Measurements from ENCODE around the gene SHISA3. TPM values are rescaled to one million over a fixed set of nuclear protein-coding genes. Genes with fewer than 3 reads are reported as not detected.
A peak's percentile ranks its signal among the peaks of the same experiment; 100 is the strongest.

Gene SHISA3
- total RNA-seq (2.1 TPM), polyA plus RNA-seq (2.7 TPM)

DNA sequence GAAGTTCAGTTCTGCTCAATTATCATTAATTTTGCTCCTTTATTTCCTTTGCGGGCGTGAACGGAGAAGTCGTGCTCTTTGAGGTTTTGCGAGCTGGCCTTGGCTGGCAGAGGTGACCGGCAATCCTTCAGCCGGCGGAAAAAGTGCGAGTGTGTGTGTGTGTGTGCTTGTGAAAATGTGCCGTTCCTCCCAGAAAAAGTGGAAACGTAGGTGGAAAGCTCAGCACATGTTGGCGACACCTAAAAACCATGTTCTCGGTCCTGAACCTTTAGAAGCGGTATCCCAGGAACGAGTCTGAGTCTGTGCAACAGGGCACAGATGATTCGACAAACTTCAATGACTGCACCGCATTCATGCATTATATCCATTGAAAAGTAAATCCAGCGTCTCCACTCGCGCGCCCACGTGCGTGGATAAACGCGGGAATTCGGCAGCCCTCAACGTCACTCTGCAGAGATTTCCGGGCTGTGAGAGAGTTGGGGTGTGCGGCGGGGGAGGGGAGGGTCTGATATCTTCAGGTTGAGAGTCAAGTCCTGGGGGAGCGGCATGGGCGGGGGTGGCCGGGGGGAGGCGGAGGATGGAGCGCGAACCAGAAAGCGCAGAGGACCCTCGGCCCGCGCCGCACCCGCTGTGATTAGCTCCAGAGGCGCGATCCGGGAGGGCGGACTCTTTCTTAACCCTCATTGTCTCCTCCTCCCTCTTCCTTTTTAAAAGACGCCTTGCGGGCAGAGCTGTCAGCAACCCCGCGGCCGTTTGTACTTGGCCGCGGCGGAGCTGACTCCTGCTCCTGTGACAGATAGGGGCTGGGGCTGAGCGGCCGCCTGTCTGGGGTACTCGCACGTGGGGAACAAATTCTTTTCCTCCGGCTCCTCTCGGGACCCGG is at the start of gene SHISA3:
Gene SHISA3 (plus strand): TSS at position 737 of the 883 bp plus-strand sequence. CDS start 569 bp downstream, outside the sequence.
- 3% methylated on average over 61 of the region's 61 CpGs for WGBS
- Histone ChIP-seq H3K4me1 (ENCODE audit: insufficient read depth) (no peaks in the 10 kb centered on the region), H3K36me3 (ENCODE audit: insufficient read depth) (no peaks in the 10 kb centered on the region), H3K27ac (ENCODE audit: low read depth) (no peak within 1 kb of the TSS), H3K4me3 (ENCODE audit: low read depth, low read length) (peak within 1 kb of the TSS; percentile 25)
- no peak for DNase-seq (ENCODE audit: extremely low spot score)

DNA sequence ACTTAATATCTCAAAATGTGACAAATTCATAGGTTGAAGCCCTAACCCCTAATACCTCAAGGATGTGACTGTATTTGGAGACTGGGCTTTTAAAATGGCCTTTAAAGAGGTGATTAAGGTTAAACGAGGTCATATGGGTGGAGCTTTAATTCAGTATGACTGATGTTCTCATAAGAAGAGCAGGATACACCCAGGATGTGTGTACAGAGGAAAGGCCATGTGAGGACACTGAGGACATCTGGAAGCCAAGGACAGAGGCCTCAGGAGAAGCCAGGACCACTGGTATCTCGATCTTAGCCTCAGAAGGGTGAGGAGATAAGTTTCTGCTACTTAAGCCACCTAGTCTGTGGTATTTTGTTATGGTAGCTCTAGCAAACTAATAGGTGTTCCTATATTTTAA is 49.0 kb upstream of the SHISA3 start:
- 81% methylated on average over 2 of the region's 2 CpGs for WGBS
- Histone ChIP-seq H3K27ac (ENCODE audit: low read depth) (no peak overlapping the region), H3K4me3 (ENCODE audit: low read depth, low read length) (no peak overlapping the region), H3K4me1 (ENCODE audit: insufficient read depth) (no peaks in the 10 kb centered on the region), H3K36me3 (ENCODE audit: insufficient read depth) (no peaks in the 10 kb centered on the region)
- no peak for DNase-seq (ENCODE audit: extremely low spot score)

DNA sequence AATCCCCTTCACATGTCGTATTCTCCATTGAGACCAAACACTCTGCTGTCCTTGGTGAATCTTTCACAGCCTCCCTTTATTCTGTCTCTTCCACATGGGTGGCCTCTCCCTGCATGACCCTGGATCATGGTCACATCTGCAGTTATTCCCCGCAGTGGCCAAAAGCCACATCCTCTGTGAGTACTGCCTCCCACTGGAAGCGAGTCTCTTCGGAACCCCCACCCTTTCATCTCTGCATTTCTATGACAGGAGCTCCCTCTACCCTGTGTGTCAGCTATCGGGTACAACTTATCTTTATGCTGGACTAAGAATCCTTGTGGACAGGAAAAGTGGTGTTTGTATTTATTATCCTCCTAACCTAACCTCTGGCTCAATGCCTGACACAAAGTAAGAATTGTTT is 48.6 kb upstream of the SHISA3 start:
- no peaks in the 10 kb centered on the region for H3K36me3 ChIP-seq (ENCODE audit: insufficient read depth)
- H3K4me3 ChIP-seq (ENCODE audit: low read depth, low read length): no peak overlapping the region
- WGBS: 70% methylated on average over 5 of the region's 5 CpGs
- no peaks in the 10 kb centered on the region for H3K4me1 ChIP-seq (ENCODE audit: insufficient read depth)
- H3K27ac ChIP-seq (ENCODE audit: low read depth): no peak overlapping the region
- no peak for DNase-seq (ENCODE audit: extremely low spot score)

DNA sequence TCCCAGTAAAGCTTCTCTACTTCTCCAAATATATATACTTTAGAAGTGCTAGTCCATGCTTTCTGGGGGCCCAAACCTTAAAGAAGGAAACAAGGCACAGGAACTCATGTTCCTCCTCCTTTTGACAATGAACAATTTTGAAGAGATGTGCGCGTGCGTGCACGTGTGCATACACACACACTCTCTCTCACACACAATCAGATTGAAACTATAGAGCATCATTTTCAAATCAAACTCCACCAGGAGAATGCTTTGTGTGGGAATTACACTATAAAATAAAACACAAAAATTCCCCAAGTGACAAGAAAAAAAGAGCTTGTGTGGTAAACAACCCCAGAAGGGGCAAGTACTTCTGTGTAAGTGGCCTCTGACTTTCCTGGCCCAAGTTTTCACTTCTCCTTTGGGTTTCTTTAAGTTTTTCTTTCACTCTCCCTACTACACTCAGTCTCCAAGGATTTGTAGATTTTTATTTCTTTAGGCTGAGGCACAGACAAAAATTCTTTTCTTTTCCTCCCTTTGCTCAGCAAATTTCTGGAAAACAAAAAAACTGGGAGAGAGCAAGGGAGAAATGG is 46.6 kb upstream of the SHISA3 start:
- no peaks in the 10 kb centered on the region for H3K4me1 ChIP-seq (ENCODE audit: insufficient read depth)
- WGBS: 89% methylated on average over 4 of the region's 4 CpGs
- no peaks in the 10 kb centered on the region for H3K36me3 ChIP-seq (ENCODE audit: insufficient read depth)
- no peak for DNase-seq (ENCODE audit: extremely low spot score)
- H3K27ac ChIP-seq (ENCODE audit: low read depth): no peak overlapping the region
- H3K4me3 ChIP-seq (ENCODE audit: low read depth, low read length): no peak overlapping the region

DNA sequence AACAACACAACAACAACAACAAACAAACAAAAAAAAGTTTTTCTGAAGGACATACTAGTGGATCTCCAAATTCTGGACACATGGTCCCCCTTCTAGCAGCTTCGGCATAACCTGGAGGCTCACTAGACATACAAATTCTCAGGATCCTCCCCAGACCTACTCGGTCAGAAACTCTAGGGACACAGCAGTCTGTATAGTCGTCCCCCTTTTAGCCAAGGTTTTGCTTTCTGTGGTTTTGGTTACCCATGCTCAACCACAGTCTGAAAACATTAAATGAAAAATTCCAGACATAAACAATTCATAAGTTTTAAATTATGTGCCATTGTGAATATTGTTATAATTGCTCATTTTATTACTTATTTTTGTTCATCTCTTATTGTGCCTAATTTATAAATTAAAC is 45.2 kb upstream of the SHISA3 start:
- Histone ChIP-seq H3K27ac (ENCODE audit: low read depth) (no peak overlapping the region), H3K4me1 (ENCODE audit: insufficient read depth) (no peaks in the 10 kb centered on the region), H3K36me3 (ENCODE audit: insufficient read depth) (no peaks in the 10 kb centered on the region), H3K4me3 (ENCODE audit: low read depth, low read length) (no peak overlapping the region)
- WGBS: 90% methylated on average over 3 of the region's 3 CpGs
- DNase-seq (ENCODE audit: extremely low spot score): no peak

DNA sequence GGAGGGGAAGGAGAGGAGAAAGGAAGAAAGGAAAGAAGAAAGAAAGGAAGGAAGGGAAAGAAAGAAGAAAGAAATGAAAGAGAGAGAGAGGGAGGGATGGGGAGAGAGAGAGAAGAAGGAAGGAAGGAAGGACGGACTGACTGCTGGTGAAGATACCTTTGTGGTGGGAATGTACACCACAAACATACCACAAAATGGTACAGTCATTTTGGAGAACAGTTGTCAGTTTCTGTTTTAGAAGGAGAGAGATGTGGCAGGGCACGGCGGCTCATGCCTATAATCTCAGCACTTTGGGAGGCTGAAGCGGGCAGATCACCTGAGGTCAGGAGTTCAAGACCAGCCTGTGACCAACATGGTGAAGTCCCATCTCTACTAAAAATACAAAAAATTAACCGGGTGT is 40.0 kb upstream of the SHISA3 start:
- H3K4me1 ChIP-seq (ENCODE audit: insufficient read depth): no peaks in the 10 kb centered on the region
- no peaks in the 10 kb centered on the region for H3K36me3 ChIP-seq (ENCODE audit: insufficient read depth)
- H3K4me3 ChIP-seq (ENCODE audit: low read depth, low read length): no peak overlapping the region
- WGBS: 88% methylated on average over 5 of the region's 5 CpGs
- no peak for DNase-seq (ENCODE audit: extremely low spot score)
- H3K27ac ChIP-seq (ENCODE audit: low read depth): no peak overlapping the region

DNA sequence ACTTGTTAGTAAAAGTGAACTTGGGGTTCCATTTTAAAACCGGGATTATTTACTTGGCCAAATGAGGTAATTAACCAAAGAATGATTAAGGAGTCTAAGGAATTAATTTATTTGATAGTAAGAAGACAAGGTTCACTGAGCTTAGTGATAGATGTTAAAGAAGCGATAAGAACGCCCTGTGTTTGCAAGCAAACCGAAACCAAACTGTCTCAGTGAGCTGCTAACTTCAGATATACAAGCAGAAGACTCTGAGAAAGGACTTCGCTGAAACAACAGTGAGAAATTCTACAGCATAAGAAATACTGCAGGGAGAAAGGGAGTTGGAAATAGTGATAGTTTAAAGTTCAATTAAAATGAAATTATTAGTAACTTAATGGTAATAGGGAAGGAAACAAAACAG is 37.6 kb upstream of the SHISA3 start:
- no peaks in the 10 kb centered on the region for H3K4me1 ChIP-seq (ENCODE audit: insufficient read depth)
- no peak overlapping the region for H3K27ac ChIP-seq (ENCODE audit: low read depth)
- no peak overlapping the region for H3K4me3 ChIP-seq (ENCODE audit: low read depth, low read length)
- no peak for DNase-seq (ENCODE audit: extremely low spot score)
- 25% methylated on average over 5 of the region's 5 CpGs for WGBS
- no peaks in the 10 kb centered on the region for H3K36me3 ChIP-seq (ENCODE audit: insufficient read depth)

DNA sequence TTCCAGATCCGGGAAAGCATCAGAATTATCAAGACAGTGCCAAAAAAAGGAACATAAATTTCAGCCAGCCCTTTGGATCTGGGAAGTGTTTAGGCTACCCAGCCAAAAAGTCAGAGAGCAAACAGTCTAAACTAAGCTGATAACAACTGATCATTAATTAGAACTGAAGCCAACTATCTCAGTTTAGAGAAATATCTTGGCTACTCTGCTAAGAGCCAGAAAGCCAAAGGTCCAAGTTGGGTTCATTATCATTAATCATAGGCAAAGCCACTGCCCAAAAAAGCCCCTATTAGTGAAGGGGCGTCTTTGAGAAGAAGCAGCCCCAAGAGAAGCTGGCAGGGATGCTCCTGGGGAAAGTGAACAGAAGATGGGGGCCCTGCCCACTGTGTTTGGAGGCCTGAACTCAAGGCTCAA is 37.0 kb upstream of the SHISA3 start:
- DNase-seq (ENCODE audit: extremely low spot score): peak; percentile 13
- 20% methylated on average over 2 of the region's 2 CpGs for WGBS
- Histone ChIP-seq H3K4me3 (ENCODE audit: low read depth, low read length) (no peak overlapping the region), H3K36me3 (ENCODE audit: insufficient read depth) (no peaks in the 10 kb centered on the region), H3K4me1 (ENCODE audit: insufficient read depth) (no peaks in the 10 kb centered on the region), H3K27ac (ENCODE audit: low read depth) (no peak overlapping the region)

DNA sequence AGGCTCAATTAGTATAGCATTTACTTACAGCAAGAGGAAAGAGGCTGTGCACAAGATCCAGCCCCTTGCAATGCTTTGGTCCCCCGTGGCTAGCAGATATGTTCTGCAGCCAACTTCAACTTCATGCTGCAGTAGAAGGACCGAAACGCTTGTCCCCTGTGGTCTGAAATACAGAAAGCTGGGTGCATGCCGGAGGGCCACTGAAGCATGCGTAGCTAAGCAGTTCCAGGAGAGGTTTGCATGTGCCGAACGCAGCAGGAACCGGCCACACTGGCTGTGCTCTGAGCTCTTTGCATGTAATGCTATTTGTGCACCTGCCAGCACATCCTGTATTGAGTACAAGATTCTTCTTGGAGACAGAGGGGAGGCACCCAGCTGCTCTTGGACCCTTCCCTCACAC is 35.8 kb upstream of the SHISA3 start:
- H3K36me3 ChIP-seq (ENCODE audit: insufficient read depth): no peaks in the 10 kb centered on the region
- H3K4me3 ChIP-seq (ENCODE audit: low read depth, low read length): no peak overlapping the region
- H3K4me1 ChIP-seq (ENCODE audit: insufficient read depth): no peaks in the 10 kb centered on the region
- DNase-seq (ENCODE audit: extremely low spot score): no peak
- WGBS: 86% methylated on average over 8 of the region's 8 CpGs
- H3K27ac ChIP-seq (ENCODE audit: low read depth): no peak overlapping the region

DNA sequence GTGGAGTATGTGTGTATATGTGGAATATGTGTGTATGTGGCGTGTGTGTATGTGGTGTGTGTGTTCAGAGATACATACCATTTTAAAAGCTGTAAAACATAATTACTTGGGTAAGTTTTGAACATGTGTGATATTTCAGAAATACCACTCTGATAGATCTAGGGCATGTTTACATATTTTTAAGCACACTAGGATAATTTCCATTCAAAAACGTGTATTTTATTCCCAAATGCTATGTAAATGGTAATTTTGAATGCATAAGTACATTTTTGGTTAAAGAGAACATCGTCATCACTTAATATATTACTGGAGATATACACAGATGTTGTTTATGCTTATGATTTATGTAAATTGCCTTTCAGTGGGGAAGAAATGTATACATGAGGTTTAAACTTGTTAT is 34.7 kb upstream of the SHISA3 start:
- H3K36me3 ChIP-seq (ENCODE audit: insufficient read depth): no peaks in the 10 kb centered on the region
- H3K27ac ChIP-seq (ENCODE audit: low read depth): no peak overlapping the region
- WGBS: 65% methylated on average over 3 of the region's 3 CpGs
- no peak overlapping the region for H3K4me3 ChIP-seq (ENCODE audit: low read depth, low read length)
- H3K4me1 ChIP-seq (ENCODE audit: insufficient read depth): no peaks in the 10 kb centered on the region
- DNase-seq (ENCODE audit: extremely low spot score): no peak

DNA sequence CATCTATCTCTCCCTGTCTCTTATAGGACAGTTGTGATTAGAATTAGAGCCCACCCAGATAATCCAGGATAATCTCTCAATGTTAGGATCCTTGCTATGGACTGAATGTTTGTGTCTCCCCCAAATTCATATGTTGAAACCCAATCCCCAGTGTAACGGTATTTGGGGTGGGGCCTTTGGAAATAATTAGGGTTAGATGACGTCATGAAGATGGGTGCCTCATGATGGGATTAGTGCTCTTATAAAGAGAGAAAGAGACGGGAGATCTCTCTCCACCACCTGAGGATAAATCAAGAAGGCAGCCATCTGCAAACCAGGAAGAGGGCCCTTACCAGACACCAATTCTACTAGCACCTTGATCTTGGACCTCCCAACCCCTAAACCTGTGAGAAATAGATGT is 33.7 kb upstream of the SHISA3 start:
- DNase-seq (ENCODE audit: extremely low spot score): no peak
- H3K36me3 ChIP-seq (ENCODE audit: insufficient read depth): no peaks in the 10 kb centered on the region
- 95% methylated on average over 3 of the region's 3 CpGs for WGBS
- no peak overlapping the region for H3K4me3 ChIP-seq (ENCODE audit: low read depth, low read length)
- H3K27ac ChIP-seq (ENCODE audit: low read depth): no peak overlapping the region
- no peaks in the 10 kb centered on the region for H3K4me1 ChIP-seq (ENCODE audit: insufficient read depth)

DNA sequence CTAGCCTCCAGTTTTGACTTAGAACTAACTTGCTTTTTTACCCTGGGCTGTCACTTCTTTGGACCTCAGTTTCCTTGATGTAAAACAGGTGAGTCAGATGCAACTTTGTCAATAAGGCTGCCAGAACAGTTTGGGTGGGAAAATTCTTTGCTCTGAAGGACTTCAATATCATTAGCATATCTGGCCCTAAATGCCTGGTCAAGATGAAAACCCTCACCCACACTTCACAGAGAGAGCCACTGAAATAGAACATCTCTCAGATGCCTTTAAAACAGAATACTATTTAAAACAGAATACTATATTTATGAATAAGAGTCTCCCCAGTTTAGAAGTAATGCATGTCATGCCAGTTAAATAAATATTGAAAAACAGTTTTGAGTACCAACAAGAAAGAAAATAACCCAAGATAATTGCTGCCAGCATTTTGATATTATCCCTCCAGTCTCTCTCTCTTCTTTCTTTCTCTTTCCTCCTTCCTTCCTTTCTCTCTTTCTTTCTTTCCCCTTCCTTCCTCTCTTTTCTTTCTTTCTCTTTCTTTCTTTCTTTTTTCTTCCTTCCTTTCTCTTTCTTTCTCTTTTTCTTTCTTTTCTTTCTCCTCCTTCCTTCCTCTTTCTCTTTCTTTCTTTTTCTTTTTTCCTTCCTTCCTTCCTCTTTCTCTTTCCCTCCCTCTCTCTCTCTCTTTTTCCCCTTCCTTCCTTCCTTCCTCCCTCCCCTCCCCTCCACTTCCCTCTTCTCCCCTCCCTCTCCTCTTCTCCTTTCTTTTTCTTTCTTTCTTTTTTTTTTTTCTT is 32.8 kb upstream of the SHISA3 start:
- no peak overlapping the region for H3K4me3 ChIP-seq (ENCODE audit: low read depth, low read length)
- no peaks in the 10 kb centered on the region for H3K4me1 ChIP-seq (ENCODE audit: insufficient read depth)
- H3K36me3 ChIP-seq (ENCODE audit: insufficient read depth): no peaks in the 10 kb centered on the region
- no peak for DNase-seq (ENCODE audit: extremely low spot score)
- H3K27ac ChIP-seq (ENCODE audit: low read depth): no peak overlapping the region

DNA sequence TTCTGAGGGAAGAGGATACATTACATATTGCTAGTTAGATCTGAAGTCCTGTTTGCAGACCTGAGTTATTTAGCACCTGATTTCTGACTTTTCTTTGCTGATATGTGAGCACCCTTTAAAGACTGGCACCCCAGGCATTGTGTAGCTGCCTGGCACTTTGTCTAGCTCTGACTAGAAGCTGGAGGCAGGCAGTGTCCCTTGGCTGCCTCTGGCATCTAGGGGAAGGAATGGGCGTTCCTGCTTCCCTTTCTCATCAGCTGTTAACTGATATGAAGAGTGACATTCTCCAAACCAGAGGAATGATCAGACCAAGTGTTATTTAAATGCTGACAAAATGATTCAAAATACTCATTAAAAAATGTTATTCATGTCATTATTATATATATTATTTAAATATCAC is 30.3 kb upstream of the SHISA3 start:
- H3K4me3 ChIP-seq (ENCODE audit: low read depth, low read length): no peak overlapping the region
- H3K4me1 ChIP-seq (ENCODE audit: insufficient read depth): no peaks in the 10 kb centered on the region
- WGBS: 71% methylated on average over 1 of the region's 1 CpG
- H3K36me3 ChIP-seq (ENCODE audit: insufficient read depth): no peaks in the 10 kb centered on the region
- DNase-seq (ENCODE audit: extremely low spot score): no peak
- H3K27ac ChIP-seq (ENCODE audit: low read depth): no peak overlapping the region

DNA sequence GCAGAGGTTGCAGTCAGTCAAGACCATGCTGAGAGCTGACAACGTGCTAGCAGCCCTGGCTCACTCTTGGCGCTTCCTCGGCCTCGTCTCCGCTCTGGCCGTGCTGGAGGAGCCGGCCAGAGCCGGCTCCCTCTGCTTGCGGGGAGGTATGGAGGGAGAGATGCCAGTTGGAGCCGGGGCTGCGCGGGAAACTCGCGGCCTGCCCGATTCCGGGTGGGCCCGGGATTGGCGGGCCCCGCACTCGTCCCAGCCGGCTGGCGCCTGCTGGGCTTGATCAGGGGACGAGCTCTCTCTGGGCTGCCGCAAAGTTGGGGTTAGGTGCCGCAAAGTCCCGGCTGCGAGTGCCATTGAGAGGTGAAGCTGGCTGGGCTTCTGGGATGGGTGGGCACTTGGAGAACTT is 27.8 kb upstream of the SHISA3 start:
- Histone ChIP-seq H3K27ac (ENCODE audit: low read depth) (no peak overlapping the region), H3K4me1 (ENCODE audit: insufficient read depth) (no peaks in the 10 kb centered on the region), H3K4me3 (ENCODE audit: low read depth, low read length) (no peak overlapping the region), H3K36me3 (ENCODE audit: insufficient read depth) (no peaks in the 10 kb centered on the region)
- DNase-seq (ENCODE audit: extremely low spot score): no peak
- 93% methylated on average over 27 of the region's 27 CpGs for WGBS

Data from urinary bladder (tissue), 4 donors.